Fibroblast of lung (primary cell): Measurements from ENCODE around the gene ZMYND19. TPM values are rescaled to one million over a fixed set of nuclear protein-coding genes. Genes with fewer than 3 reads are reported as not detected.
"Not testable (repeated sequence)": the region's sequence is repeated elsewhere in the genome, so short reads cannot be mapped to it uniquely, and the experiment has no call there.

ENCODE experiments used
- DNase-seq, 2 donors: peaks; one replicate each; pipeline versions ENCODE4 v3.0.0 to v3.0.0-alpha.2; 2010; ENCODE audit warnings: low read depth in 2 of 2
- H2AFZ ChIP-seq: 2 replicates; pipeline ENCODE4 v1.5.1; 2012; ENCODE audit warnings: low read length, control low read depth, inconsistent platforms
- H3K27ac ChIP-seq: 2 replicates; pipeline ENCODE4 v1.5.1; 2011; ENCODE audit warnings: low read length, control low read depth; ENCODE audit not compliant: insufficient read depth
- H3K27me3 ChIP-seq: 2 replicates; pipeline ENCODE4 v1.5.1; 2011; ENCODE audit warnings: mild to moderate bottlenecking, low read length; ENCODE audit not compliant: control insufficient read depth, insufficient read depth
- H3K36me3 ChIP-seq: 2 replicates; pipeline ENCODE4 v1.5.1; 2011; ENCODE audit warnings: low read length; ENCODE audit not compliant: control insufficient read depth, insufficient read depth
- H3K4me1 ChIP-seq: 2 replicates; pipeline ENCODE4 v1.5.1; 2011; ENCODE audit warnings: low read length; ENCODE audit not compliant: control insufficient read depth, insufficient read depth; ENCODE audit errors: extremely low read depth
- H3K4me2 ChIP-seq: 2 replicates; pipeline ENCODE4 v1.5.1; 2011; ENCODE audit warnings: low read length, control low read depth; ENCODE audit not compliant: insufficient read depth; ENCODE audit errors: extremely low read depth
- H3K4me3 ChIP-seq, 4 experiments: fragments of 200-600 bp in 1 of 4; sonication (generic) in 1 of 4; replicated peaks in 1 of 4; 2 replicates each; pipeline ENCODE4 v1.5.1; 2011 to 2016; ENCODE audit warnings: low read length in 4 of 4, low read depth in 3 of 4, mild to moderate bottlenecking in 3 of 4, control low read depth in 2 of 4, inconsistent platforms in 1 of 4, mixed read lengths in 1 of 4; ENCODE audit not compliant: insufficient read depth in 1 of 4; ENCODE audit errors: control extremely low read depth in 1 of 4
- H3K79me2 ChIP-seq: 2 replicates; pipeline ENCODE4 v1.5.1; 2012; ENCODE audit warnings: mild to moderate bottlenecking, low read length, inconsistent platforms; ENCODE audit not compliant: control insufficient read depth, insufficient read depth
- H3K9ac ChIP-seq: 2 replicates; pipeline ENCODE4 v1.5.1; 2011; ENCODE audit warnings: mild to moderate bottlenecking, low read length, control low read depth; ENCODE audit not compliant: insufficient read depth
- H3K9me3 ChIP-seq: 2 replicates; pipeline ENCODE4 v1.5.1; 2012; ENCODE audit warnings: low read depth, low read length; ENCODE audit not compliant: control insufficient read depth, insufficient read depth
- H4K20me1 ChIP-seq: 2 replicates; pipeline ENCODE4 v1.5.1; 2011; ENCODE audit warnings: low read length; ENCODE audit not compliant: control insufficient read depth, insufficient read depth; ENCODE audit errors: extremely low read depth
- EZH2 ChIP-seq: IDR thresholded peaks from 2 replicates; pipeline ENCODE4 v1.5.1; 2012; ENCODE audit warnings: low read length, control low read depth, mild to moderate bottlenecking; ENCODE audit errors: missing control alignments
- polyA plus RNA-seq, 2 donors: library from polyadenylated mRNA; depleted of rRNA in 1 of 2; stranded (reverse) in 1 of 2; unstranded in 1 of 2; fragments of >200 nt; gene quantifications; 2 replicates each; pipeline ENCODE4 v1.2.1, GENCODE V29; 2011 to 2012; ENCODE audit warnings: missing spikeins in 1 of 2
- total RNA-seq: library from RNA; depleted of rRNA; stranded (reverse); fragments of >200 nt; gene quantifications from 2 replicates; pipeline ENCODE4 v1.2.1, GENCODE V29; 2014
- TF ChIP-seq, protein P1 (sequence below), 2 donors: IDR thresholded peaks in 1 of 2; conservative IDR thresholded peaks in 1 of 2; 1 replicate in 1 of 2; 2 replicates in 1 of 2; pipeline ENCODE4 v1.5.1; 2011 to 2012; ENCODE audit warnings: low read length in 2 of 2, control low read depth in 1 of 2, inconsistent platforms in 1 of 2, low read depth in 1 of 2, mild to moderate bottlenecking in 1 of 2

Gene ZMYND19
- total and polyA plus RNA-seq, 2 donors (not counting 1 experiment from before 2014, with no cell fraction given) = 11.2 to 12.7 TPM

- no peak overlapping the region for H3K9ac ChIP-seq
- no peak for DNase-seq
- no peaks in the 10 kb centered on the region for H4K20me1 ChIP-seq
- H3K27ac ChIP-seq = peak overlapping the region; percentile 46
- no peak overlapping the region for H3K4me3 ChIP-seq
- H2AFZ ChIP-seq = no peak overlapping the region
- peaks cover 83% of the 10 kb centered on the region for H3K79me2 ChIP-seq
- no peak for TF ChIP-seq EZH2
- TF ChIP-seq, protein P1, sequence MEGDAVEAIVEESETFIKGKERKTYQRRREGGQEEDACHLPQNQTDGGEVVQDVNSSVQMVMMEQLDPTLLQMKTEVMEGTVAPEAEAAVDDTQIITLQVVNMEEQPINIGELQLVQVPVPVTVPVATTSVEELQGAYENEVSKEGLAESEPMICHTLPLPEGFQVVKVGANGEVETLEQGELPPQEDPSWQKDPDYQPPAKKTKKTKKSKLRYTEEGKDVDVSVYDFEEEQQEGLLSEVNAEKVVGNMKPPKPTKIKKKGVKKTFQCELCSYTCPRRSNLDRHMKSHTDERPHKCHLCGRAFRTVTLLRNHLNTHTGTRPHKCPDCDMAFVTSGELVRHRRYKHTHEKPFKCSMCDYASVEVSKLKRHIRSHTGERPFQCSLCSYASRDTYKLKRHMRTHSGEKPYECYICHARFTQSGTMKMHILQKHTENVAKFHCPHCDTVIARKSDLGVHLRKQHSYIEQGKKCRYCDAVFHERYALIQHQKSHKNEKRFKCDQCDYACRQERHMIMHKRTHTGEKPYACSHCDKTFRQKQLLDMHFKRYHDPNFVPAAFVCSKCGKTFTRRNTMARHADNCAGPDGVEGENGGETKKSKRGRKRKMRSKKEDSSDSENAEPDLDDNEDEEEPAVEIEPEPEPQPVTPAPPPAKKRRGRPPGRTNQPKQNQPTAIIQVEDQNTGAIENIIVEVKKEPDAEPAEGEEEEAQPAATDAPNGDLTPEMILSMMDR (conservative IDR thresholded peaks at IDR 0.05 in 1 of 2, IDR thresholded peaks at IDR 0.05 in 1 of 2; ENCODE audit: low read depth in 1 of 2, low read length in 2 of 2) = no peak
- H3K36me3 ChIP-seq = no peaks in the 10 kb centered on the region
- H3K4me1 ChIP-seq = peaks cover 16% of the 10 kb centered on the region
- H3K9me3 ChIP-seq = no peaks in the 10 kb centered on the region
- H3K4me2 ChIP-seq = no peak overlapping the region
- H3K27me3 ChIP-seq = no peaks in the 10 kb centered on the region
These were observed 41.3 kb upstream of the ZMYND19 start for GRCh38 chr9:137631345-137632229.

DNA sequence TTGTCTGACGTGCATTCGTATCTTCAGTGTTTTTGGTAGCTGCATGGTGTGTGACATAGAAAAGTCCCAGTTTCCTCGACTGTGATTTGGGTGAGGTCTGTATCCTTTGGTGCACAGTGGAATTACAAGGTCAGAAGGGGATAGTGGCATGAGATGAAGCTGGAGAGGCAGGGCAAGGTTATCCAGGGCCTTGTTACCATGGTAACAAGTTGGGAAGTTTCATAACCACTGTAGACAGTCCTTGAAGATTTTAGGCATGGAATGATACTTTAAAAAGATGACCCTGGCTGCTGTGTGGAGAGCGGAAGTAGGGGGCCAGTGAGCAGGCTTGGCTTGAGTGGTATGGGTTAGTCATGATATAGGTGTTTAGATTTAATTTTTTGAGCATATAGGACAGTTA lies 40.4 kb upstream of the ZMYND19 start:
- Histone ChIP-seq H4K20me1 (no peaks in the 10 kb centered on the region), H3K27ac (peak overlapping the region; percentile 46), H3K36me3 (no peaks in the 10 kb centered on the region), H3K4me1 (peaks cover 16% of the 10 kb centered on the region), H3K79me2 (peaks cover 82% of the 10 kb centered on the region), H3K4me2 (no peak overlapping the region), H3K27me3 (no peaks in the 10 kb centered on the region), H3K4me3 (no peak overlapping the region), H2AFZ (no peak overlapping the region), H3K9me3 (no peaks in the 10 kb centered on the region), H3K9ac (no peak overlapping the region)
- DNase-seq = no peak
- TF ChIP-seq, protein P1 (conservative IDR thresholded peaks at IDR 0.05 in 1 of 2, IDR thresholded peaks at IDR 0.05 in 1 of 2; ENCODE audit: low read depth in 1 of 2, low read length in 2 of 2) = no peak
- no peak for TF ChIP-seq EZH2

- no peak for DNase-seq
- Histone ChIP-seq H3K9ac (no peak overlapping the region), H3K4me2 (no peak overlapping the region), H3K36me3 (no peaks in the 10 kb centered on the region), H3K4me1 (peaks cover 16% of the 10 kb centered on the region), H3K27ac (peak overlapping the region; percentile 46), H3K4me3 (no peak overlapping the region), H4K20me1 (no peaks in the 10 kb centered on the region), H3K79me2 (peaks cover 86% of the 10 kb centered on the region), H2AFZ (no peak overlapping the region), H3K27me3 (no peaks in the 10 kb centered on the region), H3K9me3 (no peaks in the 10 kb centered on the region)
- TF ChIP-seq, protein P1 (conservative IDR thresholded peaks at IDR 0.05 in 1 of 2, IDR thresholded peaks at IDR 0.05 in 1 of 2; ENCODE audit: low read depth in 1 of 2, low read length in 2 of 2) = no peak
- TF ChIP-seq EZH2 = no peak
These were observed 39.8 kb upstream of the ZMYND19 start for GRCh38 chr9:137630126-137630525.

DNA sequence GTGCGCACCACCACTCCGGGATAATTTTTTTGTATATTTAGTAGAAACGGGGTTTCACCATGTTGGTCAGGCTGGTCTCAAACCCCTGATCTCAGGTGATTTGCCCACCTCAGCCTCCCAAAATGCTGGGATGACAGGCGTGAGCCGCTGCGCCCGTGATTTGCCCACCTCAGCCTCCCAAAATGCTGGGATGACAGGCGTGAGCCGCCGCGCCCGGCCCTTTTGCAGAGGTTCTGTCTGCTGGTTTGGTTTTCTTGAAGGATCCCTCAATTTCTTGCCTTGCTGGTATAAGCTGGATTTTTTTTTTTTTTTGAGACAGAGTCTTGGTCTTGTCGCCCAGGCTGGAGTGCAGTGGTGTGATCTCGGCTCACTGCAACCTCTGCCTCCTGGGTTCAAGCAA lies 37.1 kb upstream of the ZMYND19 start:
- H2AFZ ChIP-seq, H3K4me1 ChIP-seq, H3K36me3 ChIP-seq, H3K4me2 ChIP-seq, H3K4me3 ChIP-seq, H3K9me3 ChIP-seq, H4K20me1 ChIP-seq, H3K27me3 ChIP-seq, H3K9ac ChIP-seq, H3K27ac ChIP-seq, DNase-seq: not testable (repeated sequence)
- H3K79me2 ChIP-seq = peaks cover 88% of the 10 kb centered on the region
